Neural cell (in vitro differentiated cells): Measurements from ENCODE around the gene DACH1. TPM values are rescaled to one million over a fixed set of nuclear protein-coding genes. Genes with fewer than 3 reads are reported as not detected.

Source experiments
- H2AFZ ChIP-seq: fragments of 200-600, 300-800 bp; sonication (generic), shearing (Covaris generic); 2 replicates; pipeline ENCODE4 v1.6.0; 2014; ENCODE audit warnings: low read depth, mild to moderate bottlenecking, antibody characterized with exemption, low read length, moderate library complexity
- H3F3A ChIP-seq: fragments of 200-600 bp; shearing (Covaris generic); 2 replicates; pipeline ENCODE4 v1.6.1; 2016; ENCODE audit warnings: mild to moderate bottlenecking, moderate library complexity, mixed read lengths, antibody characterized with exemption, low read length; ENCODE audit not compliant: insufficient read depth, poor library complexity, severe bottlenecking
- H3K27ac ChIP-seq: fragments of 200-600, 300-800 bp; sonication (generic), shearing (Covaris generic); 2 replicates; pipeline ENCODE4 v1.5.1; 2014; ENCODE audit warnings: mild to moderate bottlenecking, low read length, moderate library complexity
- H3K27me3 ChIP-seq: fragments of 300-800, 200-600 bp; sonication (generic), shearing (Covaris generic); 2 replicates; pipeline ENCODE4 v1.6.0; 2014; ENCODE audit warnings: mild to moderate bottlenecking, low read depth, low read length, moderate library complexity; ENCODE audit not compliant: insufficient read depth
- H3K36me3 ChIP-seq: fragments of 300-800, 200-600 bp; sonication (generic), shearing (Covaris generic); 2 replicates; pipeline ENCODE4 v1.5.1; 2014; ENCODE audit warnings: mild to moderate bottlenecking, antibody characterized with exemption, low read length, moderate library complexity; ENCODE audit not compliant: insufficient read depth
- H3K4me2 ChIP-seq: fragments of 300-800, 200-600 bp; sonication (generic), shearing (Covaris generic); 2 replicates; pipeline ENCODE4 v1.6.0; 2014; ENCODE audit warnings: mild to moderate bottlenecking, low read length
- H3K4me3 ChIP-seq: fragments of 300-800, 200-600 bp; sonication (generic), shearing (Covaris generic); 2 replicates; pipeline ENCODE4 v1.5.1; 2014; ENCODE audit warnings: mild to moderate bottlenecking, low read length, moderate library complexity
- H3K79me2 ChIP-seq: fragments of 200-600 bp; shearing (Covaris generic); replicated peaks from 2 replicates; pipeline ENCODE4 v1.6.0; 2014; ENCODE audit warnings: mild to moderate bottlenecking, low read length, moderate library complexity; ENCODE audit not compliant: insufficient read depth
- H3K9ac ChIP-seq: fragments of 300-800, 200-600 bp; sonication (generic), shearing (Covaris generic); 2 replicates; pipeline ENCODE4 v1.6.1; 2016; ENCODE audit warnings: mild to moderate bottlenecking, low read length, mixed read lengths
- H3K9me2 ChIP-seq: fragments of 200-600 bp; shearing (Covaris generic); 2 replicates; pipeline ENCODE4 v1.6.1; 2016; ENCODE audit warnings: mild to moderate bottlenecking, low read length, mixed read lengths; ENCODE audit not compliant: insufficient read depth
- H3K9me3 ChIP-seq: fragments of 200-600, 300-800 bp; sonication (generic), shearing (Covaris generic); 2 replicates; pipeline ENCODE4 v1.6.1; 2016; ENCODE audit warnings: mild to moderate bottlenecking, mixed run types, low read length, moderate library complexity, mixed read lengths
- H4K20me1 ChIP-seq: fragments of 200-600 bp; shearing (Covaris generic); 2 replicates; pipeline ENCODE4 v1.6.1; 2016; ENCODE audit warnings: mild to moderate bottlenecking, mixed run types; ENCODE audit not compliant: insufficient read depth
- CTCF ChIP-seq: fragments of 450-650 bp; IDR thresholded peaks from 2 replicates; pipeline ENCODE4 v1.5.1; 2014; ENCODE audit warnings: antibody characterized with exemption, mild to moderate bottlenecking, moderate library complexity; ENCODE audit not compliant: poor library complexity, severe bottlenecking
- EP300 ChIP-seq: fragments of 450-650 bp; conservative IDR thresholded peaks from 2 replicates; pipeline ENCODE4 v1.6.1; 2014; ENCODE audit warnings: antibody characterized with exemption, mild to moderate bottlenecking, moderate library complexity; ENCODE audit not compliant: poor library complexity, severe bottlenecking
- EZH2 ChIP-seq: fragments of 200-600, 300-800 bp; shearing (Covaris generic), sonication (generic); IDR thresholded peaks from 2 replicates; pipeline ENCODE4 v1.6.1; 2014; ENCODE audit warnings: antibody characterized with exemption, low read length, borderline replicate concordance, mild to moderate bottlenecking; ENCODE audit not compliant: insufficient read depth, poor library complexity, severe bottlenecking
- MXI1 ChIP-seq: fragments of 450-650 bp; conservative IDR thresholded peaks from 2 replicates; pipeline ENCODE4 v1.6.1; 2014; ENCODE audit warnings: antibody characterized with exemption, mild to moderate bottlenecking; ENCODE audit not compliant: poor library complexity, severe bottlenecking
- POLR2AphosphoS5 ChIP-seq: IDR thresholded peaks from 2 replicates; pipeline ENCODE4 v1.6.1; 2012
- RAD21 ChIP-seq: fragments of 450-650 bp; conservative IDR thresholded peaks from 2 replicates; pipeline ENCODE4 v1.6.1; 2014; ENCODE audit warnings: antibody characterized with exemption, mild to moderate bottlenecking, moderate library complexity
- REST ChIP-seq: IDR thresholded peaks from 2 replicates; pipeline ENCODE4 v1.6.1; 2012; ENCODE audit warnings: borderline replicate concordance
- SMC3 ChIP-seq: fragments of 450-650 bp; conservative IDR thresholded peaks from 2 replicates; pipeline ENCODE4 v1.6.1; 2014; ENCODE audit warnings: antibody characterized with exemption, mild to moderate bottlenecking, moderate library complexity; ENCODE audit not compliant: poor library complexity
- TAF1 ChIP-seq: IDR thresholded peaks from 2 replicates; pipeline ENCODE4 v1.6.1; 2012; ENCODE audit warnings: low read depth
- polyA plus RNA-seq: library from polyadenylated mRNA; depleted of rRNA; stranded (reverse); fragments of >200 nt; gene quantifications from 2 replicates; pipeline ENCODE4 v1.2.3, GENCODE V29; 2014

The DACH1 gene
- polyA plus RNA-seq, 1 donor from 2014 or later, result 20.0 TPM

GRCh38 chr13:71609271-71609670 lies 257.7 kb downstream of the DACH1 start:
- no peaks in the 10 kb centered on the region for H4K20me1 ChIP-seq
- no peaks in the 10 kb centered on the region for H3K36me3 ChIP-seq
- no peak overlapping the region for H2AFZ ChIP-seq
- TF ChIP-seq CTCF (no peak), EP300 (no peak), POLR2AphosphoS5 (no peak), RAD21 (no peak), TAF1 (no peak), MXI1 (no peak)
- H3K27ac ChIP-seq, result no peak overlapping the region
- no peaks in the 10 kb centered on the region for H3K9me2 ChIP-seq
- no peak overlapping the region for H3K4me3 ChIP-seq
- H3K9ac ChIP-seq, result no peak overlapping the region
- H3K27me3 ChIP-seq, result no peaks in the 10 kb centered on the region
- no peaks in the 10 kb centered on the region for H3F3A ChIP-seq
- H3K79me2 ChIP-seq, result no peaks in the 10 kb centered on the region
- no peak overlapping the region for H3K4me2 ChIP-seq
- no peaks in the 10 kb centered on the region for H3K9me3 ChIP-seq

GRCh38 chr13:71607575-71607974 lies 259.4 kb downstream of the DACH1 start:
- Histone ChIP-seq H3K27ac (no peak overlapping the region), H4K20me1 (no peaks in the 10 kb centered on the region), H3K27me3 (no peaks in the 10 kb centered on the region), H2AFZ (no peak overlapping the region), H3K36me3 (no peaks in the 10 kb centered on the region), H3K79me2 (no peaks in the 10 kb centered on the region), H3K9ac (no peak overlapping the region), H3K9me3 (no peaks in the 10 kb centered on the region), H3K4me2 (no peak overlapping the region), H3F3A (no peaks in the 10 kb centered on the region), H3K9me2 (no peaks in the 10 kb centered on the region), H3K4me3 (no peak overlapping the region)
- no peak for TF ChIP-seq TAF1
- no peak for TF ChIP-seq RAD21
- no peak for TF ChIP-seq MXI1
- TF ChIP-seq EP300, result no peak
- TF ChIP-seq EZH2, result no peak
- no peak for TF ChIP-seq SMC3
- no peak for TF ChIP-seq POLR2AphosphoS5
- TF ChIP-seq CTCF, result no peak
- TF ChIP-seq REST, result no peak
